GM19467 (cell line): ENCODE results near the gene LRCH4.

Source experiments
- ATAC-seq: cut with Tn5 transposase; IDR thresholded peaks from one replicate; pipeline ENCODE4 v1.9.1; 2021; ENCODE audit warnings: mild to moderate bottlenecking, moderate library complexity; ENCODE audit not compliant: unreplicated experiment

The LRCH4 gene

GRCh38 chr7:100583132-100584053 is 2.5 kb downstream of the LRCH4 start:
- ATAC-seq: no peak

DNA sequence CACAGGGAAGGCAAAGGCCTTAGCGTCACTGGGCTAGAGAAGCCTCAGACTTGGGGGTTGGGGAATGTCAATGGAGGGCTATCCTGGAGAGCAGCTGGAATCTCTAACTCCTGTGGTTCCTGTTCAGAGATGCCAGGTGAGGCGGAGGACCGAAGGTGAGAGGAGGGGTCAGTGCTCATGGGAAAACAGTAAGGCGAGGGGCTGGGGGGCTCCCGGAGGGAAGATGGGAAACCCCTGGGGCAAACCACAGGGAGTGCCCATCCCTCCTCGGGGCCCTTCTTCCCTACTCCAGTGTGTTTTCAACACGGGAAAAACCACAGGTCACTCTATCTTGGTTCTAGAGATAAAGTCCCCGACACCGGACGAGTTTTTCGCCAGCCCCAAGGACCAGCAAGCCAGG is 3.3 kb downstream of the LRCH4 start:
- no peak for ATAC-seq

- no peak for ATAC-seq
These were observed 3.8 kb downstream of the LRCH4 start for GRCh38 chr7:100582041-100582579.

- ATAC-seq: no peak
These were observed 5.3 kb downstream of the LRCH4 start for GRCh38 chr7:100580466-100581283.

DNA sequence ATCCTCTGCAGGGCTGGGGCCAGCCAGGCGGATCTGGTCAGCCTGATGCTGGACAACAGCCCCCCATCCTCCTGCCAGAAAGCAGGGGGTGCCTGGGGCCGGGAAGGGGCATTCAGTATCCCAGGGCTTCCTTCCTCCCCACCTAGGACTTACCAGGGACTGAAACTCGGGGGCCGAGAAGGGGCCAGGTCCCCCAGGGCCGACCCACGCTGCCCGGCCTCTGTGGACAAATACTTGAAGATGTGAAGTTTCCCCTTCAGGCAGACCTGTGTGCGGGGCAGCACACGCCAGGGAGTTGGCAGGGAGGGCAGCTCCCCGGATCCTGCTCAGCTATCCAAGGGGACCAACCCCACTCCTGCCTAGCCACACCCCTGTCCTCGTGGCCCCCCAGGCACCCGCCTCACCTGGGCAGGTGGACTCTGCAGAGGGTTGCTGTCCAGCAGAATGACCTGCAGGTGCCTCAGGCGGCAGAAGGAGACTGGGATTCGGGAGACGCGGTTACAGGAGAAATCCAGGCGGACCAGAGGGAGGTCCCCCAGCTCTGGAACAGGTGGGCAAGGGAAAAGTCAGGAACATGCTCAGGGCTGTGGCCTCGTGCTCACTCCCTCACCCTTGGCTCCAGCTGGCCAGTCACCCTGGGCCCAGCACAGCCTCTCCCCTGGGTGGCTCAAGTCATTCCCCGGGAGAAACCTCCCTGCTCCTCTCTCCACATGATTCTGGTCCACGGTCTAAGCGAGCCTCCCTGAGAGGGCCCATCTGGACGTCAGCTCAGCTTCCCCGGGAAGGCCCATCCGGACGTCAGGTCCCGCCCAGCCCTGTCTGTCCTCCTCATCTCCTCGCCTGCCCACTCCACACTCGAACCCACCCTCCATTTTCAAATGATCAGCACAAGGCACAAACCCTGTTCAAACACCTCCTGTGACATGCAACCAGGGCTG is 7.4 kb downstream of the LRCH4 start:
- no peak for ATAC-seq

DNA sequence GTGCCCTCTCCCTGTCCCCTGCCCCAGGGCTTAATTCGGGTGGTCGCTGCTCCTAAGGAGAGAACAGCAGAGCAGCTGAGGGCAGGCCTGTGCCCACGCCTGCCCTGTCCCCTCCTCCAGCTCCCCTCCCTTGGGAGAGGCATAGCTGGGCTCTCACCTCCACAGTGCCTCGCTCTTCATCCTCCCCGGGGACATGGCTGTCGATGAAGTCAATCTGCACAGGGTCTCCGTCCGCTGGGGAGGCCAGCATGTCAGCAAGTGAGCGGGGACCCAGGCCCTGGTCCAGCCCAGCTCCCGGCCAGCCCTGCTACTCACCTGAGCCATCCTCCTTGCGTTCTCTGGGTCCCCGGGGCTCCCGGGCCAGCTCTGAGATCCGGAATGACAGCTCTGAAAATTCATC is 8.4 kb downstream of the LRCH4 start:
- ATAC-seq: no peak

GRCh38 chr7:100577103-100577502 is 8.8 kb downstream of the LRCH4 start:
- ATAC-seq: no peak

- ATAC-seq: no peak
These were observed 9.4 kb downstream of the LRCH4 start for GRCh38 chr7:100576384-100576993.

- no peak for ATAC-seq
These were observed 10.1 kb downstream of the LRCH4 start for GRCh38 chr7:100575746-100576383.

GRCh38 chr7:100575206-100575631 is 10.7 kb downstream of the LRCH4 start:
- no peak for ATAC-seq

- no peak for ATAC-seq
These were observed 11.3 kb downstream of the LRCH4 start for GRCh38 chr7:100574362-100575205.

- no peak for ATAC-seq
These were observed 12.1 kb downstream of the LRCH4 start, which contains the start of gene SAP25 for GRCh38 chr7:100573691-100574361. SAP25 (minus strand) TSS chr7:100573900; CDS start chr7:100573742, 158 bp downstream.

DNA sequence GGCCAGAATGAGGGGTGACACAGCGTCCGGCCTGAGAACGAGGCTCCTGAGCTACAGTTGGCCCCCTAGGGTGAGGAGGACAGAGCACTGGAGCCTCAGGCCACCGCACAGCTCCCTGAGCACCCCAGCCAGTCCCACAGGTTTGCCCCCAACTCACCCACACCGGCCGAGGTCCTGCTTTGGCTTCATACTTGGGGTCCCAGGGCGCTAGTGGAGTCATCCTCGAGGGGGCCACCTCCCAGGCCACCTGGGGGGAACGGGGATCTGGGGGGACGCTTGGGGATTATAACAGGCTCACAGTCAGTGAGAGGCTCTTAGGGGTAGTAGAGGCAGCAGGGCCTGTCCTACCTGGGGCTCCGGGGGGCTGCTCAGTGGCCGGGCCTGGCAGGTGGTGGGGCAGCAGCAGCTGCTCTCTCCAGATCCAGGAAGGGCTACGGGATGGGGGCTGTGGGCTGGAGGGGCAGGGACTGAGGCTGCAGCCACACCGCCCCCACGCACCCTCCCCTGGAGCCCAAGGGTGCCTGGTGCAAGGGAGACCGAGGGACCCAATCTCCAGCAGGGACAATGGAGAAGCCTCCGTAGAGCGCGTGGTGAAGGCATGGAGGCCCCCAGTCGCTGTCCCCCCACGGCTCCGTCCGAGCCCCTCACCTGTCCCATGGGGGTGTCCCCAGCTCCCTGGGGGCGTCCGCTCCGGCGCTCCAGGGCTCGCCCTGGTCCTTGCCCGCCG is 12.8 kb downstream of the LRCH4 start:
- ATAC-seq: no peak

- ATAC-seq: no peak
These were observed 13.5 kb downstream of the LRCH4 start for GRCh38 chr7:100572281-100572948.

DNA sequence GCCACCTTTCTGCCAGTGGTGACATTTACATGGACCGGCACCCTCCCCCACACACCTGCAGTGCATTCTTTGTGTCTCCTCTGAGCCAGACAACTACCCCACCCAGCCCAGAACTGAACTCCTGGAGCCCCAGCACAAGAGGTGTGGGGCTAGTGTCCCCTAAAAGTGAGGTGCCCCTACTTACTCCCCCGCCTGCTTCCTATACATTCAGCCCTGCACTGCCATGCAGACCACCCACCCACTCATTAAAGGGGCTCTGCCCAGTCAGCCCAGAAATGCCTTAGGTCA is 14.2 kb downstream of the LRCH4 start:
- ATAC-seq: no peak

DNA sequence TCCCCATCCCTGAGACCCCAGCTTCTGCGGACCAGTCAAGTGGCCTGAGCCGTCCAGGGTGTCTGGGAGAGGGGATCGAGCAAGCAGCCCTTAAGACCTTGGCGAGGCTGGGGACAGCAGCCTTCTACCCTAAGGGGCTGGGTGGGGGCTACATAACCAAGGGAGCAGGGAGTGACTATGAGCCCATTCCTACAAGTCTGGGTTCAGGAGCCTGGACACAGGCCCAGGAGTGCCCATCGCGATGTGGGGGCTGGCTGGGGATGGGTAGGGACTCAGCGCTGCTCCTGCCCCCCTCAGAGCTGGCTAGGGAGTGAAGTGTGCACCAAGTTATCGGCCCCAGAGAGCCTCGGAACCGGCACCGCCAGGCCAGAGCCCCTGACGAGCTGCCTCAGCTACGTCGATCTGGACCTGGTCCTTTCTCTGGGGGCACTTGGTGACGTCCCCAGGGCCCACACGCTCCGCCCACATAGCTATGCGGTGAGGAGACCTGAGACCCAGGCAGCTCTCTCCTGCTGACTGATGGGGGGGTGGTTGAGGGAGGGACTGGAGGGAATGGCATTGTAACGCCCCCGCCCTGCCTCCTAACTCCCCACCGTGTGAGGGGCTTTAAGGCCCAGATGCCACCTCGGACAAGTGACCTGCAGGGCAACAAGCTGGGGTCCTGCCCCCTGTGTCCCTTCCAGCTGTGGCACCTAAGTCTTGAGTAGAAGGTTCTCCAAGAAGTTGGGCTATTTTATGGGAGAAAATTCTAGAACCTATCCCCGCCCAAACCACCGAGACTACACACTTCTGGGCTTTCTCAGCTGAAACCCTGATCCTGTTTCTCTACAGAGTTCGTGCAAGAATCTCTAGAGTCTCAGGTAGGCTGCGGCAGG is 14.7 kb downstream of the LRCH4 start:
- ATAC-seq: no peak
